ENCODE measurements around the gene APOB. TPM values are rescaled to one million over a fixed set of nuclear protein-coding genes. Genes with fewer than 3 reads are reported as not detected.

The APOB gene
- total and polyA plus RNA-seq, 9 donors, result 0.13 to 4.8 (median 1.3) TPM

DNA sequence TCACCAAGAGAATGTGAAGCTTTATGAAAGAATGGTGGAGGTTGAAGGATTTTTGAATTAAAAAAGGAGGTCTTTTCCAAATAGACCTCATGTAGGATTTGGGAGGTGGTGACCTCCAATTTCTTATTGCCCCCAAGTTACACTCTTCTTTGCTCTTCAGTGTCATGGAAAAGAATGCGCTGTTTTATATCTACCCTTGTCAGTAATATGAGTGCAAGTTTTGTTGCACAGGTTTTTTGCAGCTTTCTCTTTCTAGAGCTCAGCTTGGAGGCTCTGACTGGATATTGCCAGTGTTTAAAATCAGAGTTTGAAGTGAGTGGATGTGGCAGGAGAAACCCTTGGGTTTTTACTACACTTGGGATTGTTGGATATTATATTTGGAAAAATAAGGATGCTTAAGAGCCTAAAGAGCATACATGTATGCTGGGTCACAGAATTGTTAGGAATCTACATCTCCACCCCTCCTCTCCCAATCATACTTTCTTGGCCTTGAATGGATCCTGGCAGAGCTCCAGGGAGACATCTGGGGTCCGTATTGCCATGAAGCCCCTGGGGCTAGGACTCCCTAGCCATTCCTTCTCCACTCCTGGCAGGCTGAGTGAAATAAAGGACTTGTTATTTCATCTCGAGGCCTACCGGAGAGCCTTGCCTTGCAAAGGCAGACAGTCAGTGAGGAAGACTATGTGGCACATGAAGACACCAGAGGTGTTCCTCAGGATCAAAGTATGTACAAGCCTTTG lies 43.8 kb downstream of the APOB start:
- Histone ChIP-seq H3K27me3 (no peaks in the 10 kb centered on the region), H3K4me1 (ENCODE audit: insufficient read depth) (no peaks in the 10 kb centered on the region), H3K4me3 (no peak overlapping the region), H3K9me3 (no peaks in the 10 kb centered on the region), H3K36me3 (no peaks in the 10 kb centered on the region), H3K27ac (no peak overlapping the region)
- 53 to 67% (median 56%) methylated on average over 4 of the region's 4 CpGs for WGBS, 3 donors
- intact Hi-C loops (cut with DNase I), result no loop called here
- no peak for DNase-seq
- TF ChIP-seq EP300 (IDR thresholded peaks at IDR 0.05), result no peak
- TF ChIP-seq POLR2A (IDR thresholded peaks at IDR 0.05), result no peak
- TF ChIP-seq, protein P1, sequence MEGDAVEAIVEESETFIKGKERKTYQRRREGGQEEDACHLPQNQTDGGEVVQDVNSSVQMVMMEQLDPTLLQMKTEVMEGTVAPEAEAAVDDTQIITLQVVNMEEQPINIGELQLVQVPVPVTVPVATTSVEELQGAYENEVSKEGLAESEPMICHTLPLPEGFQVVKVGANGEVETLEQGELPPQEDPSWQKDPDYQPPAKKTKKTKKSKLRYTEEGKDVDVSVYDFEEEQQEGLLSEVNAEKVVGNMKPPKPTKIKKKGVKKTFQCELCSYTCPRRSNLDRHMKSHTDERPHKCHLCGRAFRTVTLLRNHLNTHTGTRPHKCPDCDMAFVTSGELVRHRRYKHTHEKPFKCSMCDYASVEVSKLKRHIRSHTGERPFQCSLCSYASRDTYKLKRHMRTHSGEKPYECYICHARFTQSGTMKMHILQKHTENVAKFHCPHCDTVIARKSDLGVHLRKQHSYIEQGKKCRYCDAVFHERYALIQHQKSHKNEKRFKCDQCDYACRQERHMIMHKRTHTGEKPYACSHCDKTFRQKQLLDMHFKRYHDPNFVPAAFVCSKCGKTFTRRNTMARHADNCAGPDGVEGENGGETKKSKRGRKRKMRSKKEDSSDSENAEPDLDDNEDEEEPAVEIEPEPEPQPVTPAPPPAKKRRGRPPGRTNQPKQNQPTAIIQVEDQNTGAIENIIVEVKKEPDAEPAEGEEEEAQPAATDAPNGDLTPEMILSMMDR (IDR thresholded peaks at IDR 0.05), result no peak

GRCh38 chr2:20998972-20999905 lies 44.6 kb downstream of the APOB start:
- Histone ChIP-seq H3K4me3 (no peak overlapping the region), H3K36me3 (no peaks in the 10 kb centered on the region), H3K9me3 (no peaks in the 10 kb centered on the region), H3K27ac (no peak overlapping the region), H3K27me3 (no peaks in the 10 kb centered on the region), H3K4me1 (ENCODE audit: insufficient read depth) (no peaks in the 10 kb centered on the region)
- intact Hi-C loops (cut with DNase I), result no loop called here
- TF ChIP-seq EP300 (IDR thresholded peaks at IDR 0.05), result no peak
- no peak for TF ChIP-seq POLR2A (IDR thresholded peaks at IDR 0.05)
- TF ChIP-seq, protein P1 (IDR thresholded peaks at IDR 0.05), result no peak
- WGBS, 3 donors, result 87 to 93% (median 93%) methylated on average over 5 of the region's 5 CpGs
- DNase-seq, result no peak

DNA sequence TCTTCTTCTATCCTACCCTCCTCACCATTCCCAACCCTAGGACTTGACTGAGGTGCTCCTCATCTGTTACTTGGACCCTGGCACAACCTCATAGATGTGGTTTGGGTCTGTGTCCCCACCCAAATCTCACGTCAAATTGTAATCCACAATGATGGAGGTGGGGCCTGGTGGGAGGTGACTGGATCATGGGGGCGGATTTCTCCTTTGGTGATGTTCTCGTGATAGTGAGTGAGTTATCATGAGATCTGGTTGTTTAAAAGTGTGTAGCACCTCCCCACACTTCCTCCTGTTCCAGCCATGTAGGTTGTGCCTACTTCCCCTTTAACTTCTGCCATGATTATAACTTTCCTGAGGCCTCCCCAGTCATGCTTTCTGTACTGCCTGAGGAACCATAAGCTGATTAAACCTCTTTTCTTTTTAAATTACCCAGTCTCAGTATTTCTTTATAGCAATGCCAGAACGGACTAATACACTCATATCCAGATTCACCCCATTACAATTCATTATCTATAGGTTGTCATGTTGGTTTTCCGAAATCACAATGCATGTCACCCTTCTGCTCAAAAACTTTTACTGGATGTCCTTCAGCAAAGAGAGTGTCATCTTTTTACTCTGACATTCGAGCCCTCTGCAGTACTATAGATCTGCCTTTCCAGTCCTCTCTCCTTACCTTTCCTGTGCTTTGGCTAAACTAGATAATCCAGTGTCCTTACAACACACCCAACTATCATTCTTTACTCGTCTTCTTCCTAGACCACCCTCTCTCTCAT lies 45.7 kb downstream of the APOB start:
- 78 to 85% (median 79%) methylated on average over 7 of the region's 7 CpGs for WGBS, 3 donors
- no peaks in the 10 kb centered on the region for H3K9me3 ChIP-seq
- no peak overlapping the region for H3K4me3 ChIP-seq
- TF ChIP-seq, protein P1 (IDR thresholded peaks at IDR 0.05), result no peak
- TF ChIP-seq EP300 (IDR thresholded peaks at IDR 0.05) (no peak), POLR2A (IDR thresholded peaks at IDR 0.05) (no peak)
- no peak for DNase-seq
- intact Hi-C loops (cut with DNase I), result no loop called here
- no peaks in the 10 kb centered on the region for H3K36me3 ChIP-seq
- H3K27me3 ChIP-seq, result no peaks in the 10 kb centered on the region
- H3K4me1 ChIP-seq (ENCODE audit: insufficient read depth), result no peaks in the 10 kb centered on the region
- no peak overlapping the region for H3K27ac ChIP-seq

- H3K27me3 ChIP-seq, result no peaks in the 10 kb centered on the region
- no peaks in the 10 kb centered on the region for H3K9me3 ChIP-seq
- intact Hi-C loops (cut with DNase I), result no loop called here
- TF ChIP-seq EP300 (IDR thresholded peaks at IDR 0.05) (no peak), POLR2A (IDR thresholded peaks at IDR 0.05) (no peak)
- TF ChIP-seq, protein P1 (IDR thresholded peaks at IDR 0.05), result no peak
- no peak overlapping the region for H3K4me3 ChIP-seq
- no peak for DNase-seq
- H3K4me1 ChIP-seq (ENCODE audit: insufficient read depth), result no peaks in the 10 kb centered on the region
- no peaks in the 10 kb centered on the region for H3K36me3 ChIP-seq
- H3K27ac ChIP-seq, result no peak overlapping the region
- 79 to 81% (median 79%) methylated on average over 5 of the region's 5 CpGs for WGBS, 3 donors
These were observed 49.7 kb downstream of the APOB start for GRCh38 chr2:20994130-20994529.
